Heart right ventricle (tissue), 16 donors: ENCODE measurements around the gene ZNRF1. TPM values are rescaled to one million over a fixed set of nuclear protein-coding genes. Genes with fewer than 3 reads are reported as not detected.

Experiments
- ATAC-seq, 8 donors: fragments of 200-7000 bp; cut with Tn5 transposase; one replicate each; pipeline ENCODE4 v1.9.1; 2020; ENCODE audit warnings: mild to moderate bottlenecking in 8 of 8, moderate library complexity in 8 of 8, moderate number of reproducible peaks in 1 of 8
- DNase-seq, 2 donors: peaks; one replicate each; pipeline ENCODE4 v3.0.0-alpha.2; 2020
- H3K27ac ChIP-seq, 10 donors: fragments of 200-600 bp; sonication (generic) in 2 of 10; one replicate each; pipeline versions ENCODE4 v1.5.0 to v1.8.0; 2020 to 2022; ENCODE audit warnings: mild to moderate bottlenecking in 3 of 10
- H3K27me3 ChIP-seq, 7 donors: fragments of 200-600 bp; one replicate each; pipeline ENCODE4 v1.8.0; 2021 to 2022; ENCODE audit warnings: mild to moderate bottlenecking in 2 of 7
- H3K36me3 ChIP-seq, 9 donors: fragments of 200-600 bp; sonication (generic) in 1 of 9; one replicate each; pipeline versions ENCODE4 v1.5.0 to v1.8.0; 2020 to 2022; ENCODE audit warnings: mild to moderate bottlenecking in 2 of 9
- H3K4me1 ChIP-seq, 9 donors: fragments of 200-600 bp; sonication (generic) in 1 of 9; one replicate each; pipeline versions ENCODE4 v1.5.0 to v1.8.0; 2020 to 2022; ENCODE audit warnings: mild to moderate bottlenecking in 4 of 9
- H3K4me3 ChIP-seq, 10 donors: fragments of 200-600 bp; sonication (generic) in 2 of 10; one replicate each; pipeline versions ENCODE4 v1.5.0 to v1.8.0; 2020 to 2022; ENCODE audit warnings: mild to moderate bottlenecking in 7 of 10, moderate library complexity in 2 of 10
- H3K9me3 ChIP-seq, 11 donors: fragments of 200-600 bp in 10 of 11; sonication (generic) in 2 of 11; one replicate each; pipeline versions ENCODE4 v1.5.0 to v1.8.0; 2013 to 2022; ENCODE audit warnings: mild to moderate bottlenecking in 2 of 11, control low read depth in 1 of 11, moderate library complexity in 1 of 11
- CTCF ChIP-seq, 9 donors: fragments of 200-600 bp; sonication (generic) in 2 of 9; IDR thresholded peaks; one replicate each; pipeline versions ENCODE4 v1.5.0 to v1.8.0; 2021 to 2022; ENCODE audit warnings: antibody characterized with exemption in 9 of 9, mild to moderate bottlenecking in 5 of 9, moderate library complexity in 1 of 9
- WGBS, 2 donors: extraction: QIAGEN DNeasy Blood & Tissue Kit; methylation state at CpG; one replicate each; pipeline ENCODE4 v1.1.7; 2013; ENCODE audit warnings: inconsistent platforms in 1 of 2; 5-methylcytosine and 5-hydroxymethylcytosine counted together
- intact Hi-C, 10 donors: fragments of 100-400 bp; cut with DNase I; formaldehyde crosslinking; loops; one replicate each; pipeline versions ENCODE4 v1.11.1 to v1.14.2; 2022
- polyA plus RNA-seq, 2 donors: library from polyadenylated mRNA; stranded (reverse); fragments of 200-250 nt; gene quantifications; one replicate each; pipeline ENCODE4 v1.2.3, GENCODE V29; 2013
- total RNA-seq, 10 donors: library from RNA; stranded (reverse); fragmentation: NEBNext Ultra II Directional in 3 of 10; extraction: Animal tissue kit (Norgen Biotek cat#: 25700) in 3 of 10; gene quantifications; one replicate each; pipeline versions ENCODE4 v1.2.1 to v1.2.4, GENCODE V29; 2021 to 2023
- donor health status: Arrhythmogenic right ventricular cardiomyopathy.
- donor health status: ischemic (EF 13 %, LVEDD 7.1; RV severe dilation, severe dysfunction).
- donor health status: healthy with polysubstance abuse.
- donor health status: DM: no; HTN: yes; CAD: no.
- donor health status: DM: no; HTN: no; CAD: no.
- donor health status: ischemic (EF 25% LVEDD 6.9; RV normal size, moderate dysfunction).
- donor health status: ischemic (EF 25% LVEDD 5.7; RV mildly dilated, moderate dysfunction).
- donor health status: healthy.
- donor health status: DM: yes; HTN: yes; CAD: no.
- donor health status: Ischemic cardiomyopathy.
- donor health status: ischemic (EF 35%, LVEDD 5.7; RV mildly dilated, moderate dysfunction).
- donor health status: nonischemic (EF 11% LVEDD 7.7; RV severe dilation, severe dysfunction).
- donor health status: DM: yes; HTN: yes; CAD: no.
- donor health status: PGD.
- donor health status: ischemic (EF 29% LVEDD 5.4; RV normal size, mild dysfunction).
- donor health status: nonischemic (EF 23%, LVEDD 6.1; RV moderate dilation, normal function).

Gene ZNRF1
- total and polyA plus RNA-seq, 12 donors: 13.1 to 30.8 (median 20.8) TPM

- no peak for TF ChIP-seq CTCF (IDR thresholded peaks at IDR 0.05)
- WGBS, 2 donors: 47 to 56% methylated on average over 25 to 27 of the region's 27 CpGs
- Histone ChIP-seq H3K4me3 (peak overlapping the region in 6 of 10 donors; percentile 11 to 27 (median 20)), H3K9me3 (no peaks in the 10 kb centered on the region), H3K36me3 (peaks cover 0 to 23% (median 0%) of the 10 kb centered on the region in 9 donors), H3K27ac (peak overlapping the region; percentile 82 to 96 (median 88)), H3K4me1 (peaks cover 22 to 95% (median 92%) of the 10 kb centered on the region in 9 donors), H3K27me3 (peaks cover 0 to 15% (median 0%) of the 10 kb centered on the region in 7 donors)
- DNase-seq: peak; percentile 82 to 84
- intact Hi-C loops: loop anchor here in 4 of 10 donors (5.0 to 10.0 kb wide), 2 partner anchors 47 to 54 kb away; no protein-coding TSS in a partner anchor
- peak; percentile 16 to 65 (median 48) for ATAC-seq
Measured at GRCh38 chr16:75108792-75109731, 110.2 kb downstream of the ZNRF1 start.

GRCh38 chr16:75109732-75110243 lies 111.0 kb downstream of the ZNRF1 start:
- ATAC-seq (peak; percentile 37 to 76 (median 60)), DNase-seq (peak; percentile 77 to 78)
- intact Hi-C loops: loop anchor here in 9 of 10 donors (2.0 to 10.0 kb wide), 9 partner anchors 47 to 405 kb away; partner anchors contain the start of genes ZNRF1 (in 4 of the 9) and MLKL (in 1 of the 9)
- peaks cover 0 to 27% (median 0%) of the 10 kb centered on the region in 9 donors for H3K36me3 ChIP-seq
- peak in 3 of 9 donors; percentile 5 to 37 (median 28) for TF ChIP-seq CTCF (IDR thresholded peaks at IDR 0.05)
- no peaks in the 10 kb centered on the region for H3K9me3 ChIP-seq
- WGBS, 2 donors: 40 to 71% methylated on average over 10 of the region's 10 CpGs
- H3K4me1 ChIP-seq: peaks cover 22 to 95% (median 86%) of the 10 kb centered on the region in 9 donors
- peaks cover 0 to 15% (median 0%) of the 10 kb centered on the region in 7 donors for H3K27me3 ChIP-seq
- H3K27ac ChIP-seq: peak overlapping the region; percentile 82 to 96 (median 88)
- H3K4me3 ChIP-seq: peak overlapping the region in 5 of 10 donors; percentile 11 to 39 (median 24)

- H3K27me3 ChIP-seq: peaks cover 0 to 15% (median 0%) of the 10 kb centered on the region in 7 donors
- TF ChIP-seq CTCF (IDR thresholded peaks at IDR 0.05): peak; percentile 87 to 97 (median 93)
- peak overlapping the region; percentile 57 to 96 (median 86) for H3K27ac ChIP-seq
- no peaks in the 10 kb centered on the region for H3K9me3 ChIP-seq
- DNase-seq (peak; percentile 88 to 91), ATAC-seq (peak; percentile 45 to 83 (median 62))
- 16 to 17% methylated on average over 28 of the region's 28 CpGs for WGBS, 2 donors
- H3K4me1 ChIP-seq: peaks cover 17 to 94% (median 81%) of the 10 kb centered on the region in 9 donors
- H3K36me3 ChIP-seq: peaks cover 0 to 27% (median 0%) of the 10 kb centered on the region in 9 donors
- H3K4me3 ChIP-seq: peak overlapping the region in 8 of 10 donors; percentile 6 to 39 (median 26)
- intact Hi-C loops: loop anchor here (1.0 to 10.0 kb wide), 8 partner anchors 64 to 406 kb away; partner anchors contain the start of genes ZNRF1 (in 4 of the 10) and MLKL (in 1 of the 10)
Measured at GRCh38 chr16:75110637-75111513, 112.1 kb downstream of the ZNRF1 start.
